K562 (cell line): ENCODE results near the gene PLOD1. TPM values are rescaled to one million over a fixed set of nuclear protein-coding genes. Genes with fewer than 3 reads are reported as not detected.

Experiments used
- CXXC5 ChIP-seq: fragments of 250-450 bp; sonication (Bioruptor Pico); IDR thresholded peaks from 2 replicates; pipeline ENCODE4 v1.8.0; 2022; ENCODE audit warnings: inconsistent platforms, mild to moderate bottlenecking, moderate library complexity
- ELF4 ChIP-seq: fragments of 450-650 bp; formaldehyde crosslinking; IDR thresholded peaks from 2 replicates; pipeline ENCODE4 v1.4.0; 2022; ENCODE audit warnings: missing genetic modification characterization
- FOXP1 ChIP-seq: sonication (generic); formaldehyde crosslinking; IDR thresholded peaks from 2 replicates; pipeline ENCODE4 v1.8.0; 2022; ENCODE audit warnings: mild to moderate bottlenecking, missing genetic modification reagents
- HNRNPK ChIP-seq: fragments of 200-400 bp; formaldehyde crosslinking; IDR thresholded peaks from one replicate; pipeline ENCODE4 v1.6.1; 2018; ENCODE audit warnings: mild to moderate bottlenecking, low read depth, low read length; ENCODE audit not compliant: poor library complexity, severe bottlenecking
- KAT8 ChIP-seq: fragments of 450-650 bp; IDR thresholded peaks from 2 replicates; pipeline ENCODE4 v1.6.1; 2016; ENCODE audit warnings: low read depth, mild to moderate bottlenecking
- MAFF ChIP-seq: IDR thresholded peaks from 2 replicates; pipeline ENCODE4 v1.6.1; 2012; ENCODE audit warnings: low read length, improper control_type of control experiment
- MTA1 ChIP-seq: fragments of 450-650 bp; IDR thresholded peaks from 2 replicates; pipeline ENCODE4 v1.6.1; 2017; ENCODE audit warnings: borderline replicate concordance
- NEUROD1 ChIP-seq: fragments of 150-350 bp; IDR thresholded peaks from 2 replicates; pipeline ENCODE4 v1.6.1; 2014; ENCODE audit warnings: borderline replicate concordance, low read length, low read depth; ENCODE audit not compliant: partially characterized antibody
- RBFOX2 ChIP-seq: fragments of 200-400 bp; formaldehyde crosslinking; IDR thresholded peaks from 2 replicates; pipeline ENCODE4 v1.6.1; 2017; ENCODE audit warnings: low read depth, mild to moderate bottlenecking, low read length, moderate library complexity
- RUNX1 ChIP-seq: sonication (generic); IDR thresholded peaks from 2 replicates; pipeline ENCODE4 v1.6.1; 2016; ENCODE audit warnings: antibody characterized with exemption, low read depth
- TCFL5 ChIP-seq: fragments of 250-450 bp; sonication (Bioruptor Pico); conservative IDR thresholded peaks from 2 replicates; pipeline ENCODE4 v1.6.1; 2021; ENCODE audit warnings: mild to moderate bottlenecking, moderate library complexity, matching md5 sums
- TRIM28 ChIP-seq: fragments of 450-650 bp; IDR thresholded peaks from 2 replicates; pipeline ENCODE4 v1.6.1; 2017
- XRCC5 ChIP-seq: fragments of 200-400 bp; formaldehyde crosslinking; IDR thresholded peaks from 2 replicates; pipeline ENCODE4 v1.6.1; 2017; ENCODE audit warnings: low read depth, mild to moderate bottlenecking, low read length
- ZBTB17 ChIP-seq: fragments of 450-650 bp; formaldehyde crosslinking; IDR thresholded peaks from 2 replicates; pipeline ENCODE4 v1.4.0; 2020; ENCODE audit warnings: mild to moderate bottlenecking
- ZEB2 ChIP-seq: fragments of 450-650 bp; IDR thresholded peaks from 2 replicates; pipeline ENCODE4 v1.6.1; 2016
- ZKSCAN1 ChIP-seq: fragments of 150-350 bp; IDR thresholded peaks from 2 replicates; pipeline ENCODE4 v1.6.1; 2016; ENCODE audit warnings: low read depth, low read length
- ZNF174 ChIP-seq: fragments of 250-450 bp; sonication (Bioruptor Pico); IDR thresholded peaks from 2 replicates; pipeline ENCODE4 v1.4.0; 2020; ENCODE audit warnings: mild to moderate bottlenecking
- ZNF699 ChIP-seq: fragments of 250-450 bp; sonication (Bioruptor Pico); IDR thresholded peaks from 2 replicates; pipeline ENCODE4 v1.8.0; 2021; ENCODE audit warnings: mild to moderate bottlenecking, moderate library complexity; ENCODE audit not compliant: insufficient replicate concordance
- polyA plus RNA-seq, 8 experiments: library from polyadenylated mRNA; depleted of rRNA in 4 of 8; stranded (reverse) in 5 of 8; unstranded in 3 of 8; fragments of >200 nt; fragmentation: Nextera tagmentation in 2 of 8; fragmentation: Illumina TruSeq in 1 of 8; extraction: Ambion mirVana in 2 of 8; extraction: Trizol in 1 of 8; gene quantifications; 2 replicates each; pipeline versions ENCODE4 v1.2.1 to v1.2.3, GENCODE V29; 2011 to 2014; ENCODE audit warnings: inconsistent platforms in 1 of 8, missing spikeins in 1 of 8
- total RNA-seq, 7 experiments: library from RNA; depleted of rRNA in 6 of 7; stranded (reverse); fragments of >200 nt in 6 of 7; fragmentation: Illumina TruSeq in 2 of 7; extraction: Trizol in 2 of 7; gene quantifications; 2 replicates each; pipeline versions ENCODE4 v1.2.1 to v1.2.3, GENCODE V29; 2011 to 2021; ENCODE audit warnings: low replicate concordance in 1 of 7
- TF ChIP-seq, protein P1 (sequence below): fragments of 450-650 bp; IDR thresholded peaks from 2 replicates; pipeline ENCODE4 v1.6.1; 2018; ENCODE audit not compliant: partially characterized antibody
- TF ChIP-seq, protein P2 (sequence below), 2 experiments: fragments of 450-650 bp; conservative IDR thresholded peaks; 2 replicates each; pipeline ENCODE4 v1.6.1; 2017; ENCODE audit warnings: mild to moderate bottlenecking in 2 of 2, moderate library complexity in 2 of 2
- TF ChIP-seq, protein P3 (sequence below): sonication (generic); formaldehyde crosslinking; IDR thresholded peaks from 2 replicates; pipeline ENCODE4 v1.8.1; 2022; ENCODE audit warnings: missing genetic modification reagents

PLOD1 gene
- total and polyA plus RNA-seq, 9 of the 15 experiments (the other 6 are each of a cell fraction or from before 2014, with no cell fraction given), result 16.6 to 90.8 (median 52.7) TPM

DNA sequence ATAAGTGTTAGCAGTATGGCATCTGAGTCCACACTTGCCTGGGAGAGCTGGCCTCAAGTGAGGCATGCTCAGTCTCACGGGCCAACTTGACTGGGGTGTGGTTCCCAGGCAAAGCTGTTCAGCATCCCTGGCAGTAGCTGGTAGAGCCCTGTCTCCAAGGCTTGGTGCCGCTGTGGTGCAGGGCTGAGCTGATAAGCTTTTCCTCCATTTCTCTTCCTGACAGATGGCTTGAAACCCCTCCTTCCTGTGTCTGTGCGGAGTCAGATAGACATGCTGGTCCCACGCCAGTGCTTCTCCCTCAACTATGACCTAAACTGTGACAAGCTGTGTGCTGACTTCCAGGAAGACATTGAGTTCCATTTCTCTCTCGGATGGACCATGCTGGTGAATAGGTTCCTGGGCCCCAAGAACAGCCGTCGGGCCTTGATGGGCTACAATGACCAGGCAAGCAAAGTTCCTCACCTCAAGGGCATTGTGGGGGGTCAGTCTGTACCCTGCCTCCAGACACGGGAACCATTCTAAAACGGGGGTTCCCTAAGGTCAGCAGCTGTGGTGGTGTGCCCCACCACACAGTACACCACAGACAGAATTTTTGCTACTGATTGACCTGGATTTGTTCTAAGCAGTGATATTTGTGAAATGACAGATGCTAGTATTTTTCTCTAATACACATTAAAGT, 71.1 kb downstream of the PLOD1 start (continued):
- TF ChIP-seq, protein P1, sequence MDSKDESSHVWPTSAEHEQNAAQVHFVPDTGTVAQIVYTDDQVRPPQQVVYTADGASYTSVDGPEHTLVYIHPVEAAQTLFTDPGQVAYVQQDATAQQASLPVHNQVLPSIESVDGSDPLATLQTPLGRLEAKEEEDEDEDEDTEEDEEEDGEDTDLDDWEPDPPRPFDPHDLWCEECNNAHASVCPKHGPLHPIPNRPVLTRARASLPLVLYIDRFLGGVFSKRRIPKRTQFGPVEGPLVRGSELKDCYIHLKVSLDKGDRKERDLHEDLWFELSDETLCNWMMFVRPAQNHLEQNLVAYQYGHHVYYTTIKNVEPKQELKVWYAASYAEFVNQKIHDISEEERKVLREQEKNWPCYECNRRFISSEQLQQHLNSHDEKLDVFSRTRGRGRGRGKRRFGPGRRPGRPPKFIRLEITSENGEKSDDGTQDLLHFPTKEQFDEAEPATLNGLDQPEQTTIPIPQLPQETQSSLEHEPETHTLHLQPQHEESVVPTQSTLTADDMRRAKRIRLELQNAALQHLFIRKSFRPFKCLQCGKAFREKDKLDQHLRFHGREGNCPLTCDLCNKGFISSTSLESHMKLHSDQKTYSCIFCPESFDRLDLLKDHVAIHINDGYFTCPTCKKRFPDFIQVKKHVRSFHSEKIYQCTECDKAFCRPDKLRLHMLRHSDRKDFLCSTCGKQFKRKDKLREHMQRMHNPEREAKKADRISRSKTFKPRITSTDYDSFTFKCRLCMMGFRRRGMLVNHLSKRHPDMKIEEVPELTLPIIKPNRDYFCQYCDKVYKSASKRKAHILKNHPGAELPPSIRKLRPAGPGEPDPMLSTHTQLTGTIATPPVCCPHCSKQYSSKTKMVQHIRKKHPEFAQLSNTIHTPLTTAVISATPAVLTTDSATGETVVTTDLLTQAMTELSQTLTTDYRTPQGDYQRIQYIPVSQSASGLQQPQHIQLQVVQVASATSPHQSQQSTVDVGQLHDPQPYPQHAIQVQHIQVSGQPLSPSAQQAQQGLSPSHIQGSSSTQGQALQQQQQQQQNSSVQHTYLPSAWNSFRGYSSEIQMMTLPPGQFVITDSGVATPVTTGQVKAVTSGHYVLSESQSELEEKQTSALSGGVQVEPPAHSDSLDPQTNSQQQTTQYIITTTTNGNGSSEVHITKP, result peak; percentile 89
- no peak for TF ChIP-seq TRIM28
- no peak for TF ChIP-seq KAT8
- no peak for TF ChIP-seq RBFOX2
- TF ChIP-seq ZNF174 (CRISPR knock-in tag), result no peak
- TF ChIP-seq MAFF, result no peak
- TF ChIP-seq RUNX1, result peak; percentile 71; the same call in 1 of the 2 replicates
- no peak for TF ChIP-seq MTA1
- no peak for TF ChIP-seq ZBTB17 (CRISPR knock-in tag)
- TF ChIP-seq ELF4 (CRISPR knock-in tag), result no peak
- peak; percentile 92 for TF ChIP-seq ZKSCAN1
- TF ChIP-seq CXXC5 (CRISPR knock-in tag), result peak; percentile 87
- peak; percentile 64; the same call in 1 of the 2 replicates for TF ChIP-seq FOXP1 (CRISPR knock-in tag)
- TF ChIP-seq XRCC5, result 0 out of 2 replicates have a peak, but pooled peaks have one; percentile 31
- no peak for TF ChIP-seq ZNF699 (CRISPR knock-in tag)
- TF ChIP-seq, protein P2, sequence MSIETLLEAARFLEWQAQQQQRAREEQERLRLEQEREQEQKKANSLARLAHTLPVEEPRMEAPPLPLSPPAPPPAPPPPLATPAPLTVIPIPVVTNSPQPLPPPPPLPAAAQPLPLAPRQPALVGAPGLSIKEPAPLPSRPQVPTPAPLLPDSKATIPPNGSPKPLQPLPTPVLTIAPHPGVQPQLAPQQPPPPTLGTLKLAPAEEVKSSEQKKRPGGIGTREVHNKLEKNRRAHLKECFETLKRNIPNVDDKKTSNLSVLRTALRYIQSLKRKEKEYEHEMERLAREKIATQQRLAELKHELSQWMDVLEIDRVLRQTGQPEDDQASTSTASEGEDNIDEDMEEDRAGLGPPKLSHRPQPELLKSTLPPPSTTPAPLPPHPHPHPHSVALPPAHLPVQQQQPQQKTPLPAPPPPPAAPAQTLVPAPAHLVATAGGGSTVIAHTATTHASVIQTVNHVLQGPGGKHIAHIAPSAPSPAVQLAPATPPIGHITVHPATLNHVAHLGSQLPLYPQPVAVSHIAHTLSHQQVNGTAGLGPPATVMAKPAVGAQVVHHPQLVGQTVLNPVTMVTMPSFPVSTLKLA (conservative IDR thresholded peaks at IDR 0.05), result peak; percentile 78 to 88
- no peak for TF ChIP-seq HNRNPK
- TF ChIP-seq NEUROD1, result no peak
- TF ChIP-seq, protein P3, sequence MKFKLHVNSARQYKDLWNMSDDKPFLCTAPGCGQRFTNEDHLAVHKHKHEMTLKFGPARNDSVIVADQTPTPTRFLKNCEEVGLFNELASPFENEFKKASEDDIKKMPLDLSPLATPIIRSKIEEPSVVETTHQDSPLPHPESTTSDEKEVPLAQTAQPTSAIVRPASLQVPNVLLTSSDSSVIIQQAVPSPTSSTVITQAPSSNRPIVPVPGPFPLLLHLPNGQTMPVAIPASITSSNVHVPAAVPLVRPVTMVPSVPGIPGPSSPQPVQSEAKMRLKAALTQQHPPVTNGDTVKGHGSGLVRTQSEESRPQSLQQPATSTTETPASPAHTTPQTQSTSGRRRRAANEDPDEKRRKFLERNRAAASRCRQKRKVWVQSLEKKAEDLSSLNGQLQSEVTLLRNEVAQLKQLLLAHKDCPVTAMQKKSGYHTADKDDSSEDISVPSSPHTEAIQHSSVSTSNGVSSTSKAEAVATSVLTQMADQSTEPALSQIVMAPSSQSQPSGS (CRISPR knock-in tag), result no peak
- 0 out of 2 replicates have a peak, but pooled peaks have one; percentile 20 for TF ChIP-seq ZEB2
- TF ChIP-seq TCFL5 (CRISPR knock-in tag), result no peak
